ENCODE results near the gene ZFAND2B.

GRCh38 chr2:219218217-219218731 lies 11.7 kb downstream of the ZFAND2B start:
- TF ChIP-seq POLR2AphosphoS5 (IDR thresholded peaks at IDR 0.05; ENCODE audit: borderline replicate concordance, low read depth, low read length), result no peak
- no peak for TF ChIP-seq EZH2 (IDR thresholded peaks at IDR 0.05)
- TF ChIP-seq FOXP2 (optimal IDR thresholded peaks at IDR 0.05; ENCODE audit: control extremely low read depth, extremely low read length, insufficient read depth), result no peak
